Uterus (tissue), 2 donors: Measurements from ENCODE around the gene MLF2.

ENCODE experiments used
- POLR2A ChIP-seq, 2 donors: fragments of 450-650 bp; IDR thresholded peaks; one replicate each; pipeline ENCODE4 v1.6.1; 2016; ENCODE audit warnings: antibody characterized with exemption in 2 of 2, mild to moderate bottlenecking in 1 of 2, moderate library complexity in 1 of 2
- TF ChIP-seq, protein P1 (sequence below), 4 experiments: fragments of 200-600 bp in 2 of 4; fragments of 450-650 bp in 2 of 4; sonication (generic) in 2 of 4; IDR thresholded peaks; one replicate each; pipeline ENCODE4 v1.5.1; 2016 to 2019; ENCODE audit warnings: antibody characterized with exemption in 4 of 4, mild to moderate bottlenecking in 2 of 4, moderate library complexity in 1 of 4

DNA sequence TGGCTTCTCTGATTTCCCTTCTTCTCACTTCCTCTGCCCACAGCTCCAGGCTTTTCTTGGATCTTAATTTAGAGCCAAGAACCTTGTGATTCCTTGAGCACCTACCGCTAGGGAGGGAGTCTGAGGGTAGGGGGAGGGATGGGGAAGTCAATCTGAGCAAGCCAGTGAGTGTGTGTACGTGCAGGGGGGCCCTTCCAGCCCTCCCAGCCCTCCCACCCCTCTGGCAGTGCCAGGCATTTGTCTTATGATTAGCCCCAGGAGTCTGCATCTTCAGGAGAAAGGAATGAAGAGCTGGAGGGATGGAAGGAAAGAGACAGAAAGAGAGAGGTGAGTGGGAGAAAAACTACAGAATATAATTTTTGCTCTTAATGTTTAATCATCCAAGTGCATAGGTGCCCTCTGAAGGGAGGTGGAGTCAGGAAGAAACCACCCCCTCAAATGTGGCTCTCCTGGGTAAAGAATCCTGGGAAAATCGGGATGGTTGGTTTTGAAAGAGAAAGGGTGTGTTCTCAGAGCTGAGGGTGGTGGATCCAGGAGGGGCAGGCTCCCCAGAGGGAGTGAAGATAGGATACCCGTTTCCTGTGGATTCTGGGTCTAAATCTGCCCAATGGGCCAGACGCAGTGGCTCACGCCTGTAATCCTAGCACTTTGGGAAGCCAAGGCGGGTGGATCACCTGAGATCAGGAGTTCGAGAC lies 54.4 kb downstream of the MLF2 start:
- TF ChIP-seq, protein P1, sequence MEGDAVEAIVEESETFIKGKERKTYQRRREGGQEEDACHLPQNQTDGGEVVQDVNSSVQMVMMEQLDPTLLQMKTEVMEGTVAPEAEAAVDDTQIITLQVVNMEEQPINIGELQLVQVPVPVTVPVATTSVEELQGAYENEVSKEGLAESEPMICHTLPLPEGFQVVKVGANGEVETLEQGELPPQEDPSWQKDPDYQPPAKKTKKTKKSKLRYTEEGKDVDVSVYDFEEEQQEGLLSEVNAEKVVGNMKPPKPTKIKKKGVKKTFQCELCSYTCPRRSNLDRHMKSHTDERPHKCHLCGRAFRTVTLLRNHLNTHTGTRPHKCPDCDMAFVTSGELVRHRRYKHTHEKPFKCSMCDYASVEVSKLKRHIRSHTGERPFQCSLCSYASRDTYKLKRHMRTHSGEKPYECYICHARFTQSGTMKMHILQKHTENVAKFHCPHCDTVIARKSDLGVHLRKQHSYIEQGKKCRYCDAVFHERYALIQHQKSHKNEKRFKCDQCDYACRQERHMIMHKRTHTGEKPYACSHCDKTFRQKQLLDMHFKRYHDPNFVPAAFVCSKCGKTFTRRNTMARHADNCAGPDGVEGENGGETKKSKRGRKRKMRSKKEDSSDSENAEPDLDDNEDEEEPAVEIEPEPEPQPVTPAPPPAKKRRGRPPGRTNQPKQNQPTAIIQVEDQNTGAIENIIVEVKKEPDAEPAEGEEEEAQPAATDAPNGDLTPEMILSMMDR (IDR thresholded peaks at IDR 0.05): no peak
- TF ChIP-seq POLR2A (IDR thresholded peaks at IDR 0.05): no peak
